Endothelial cell of umbilical vein (primary cell): ENCODE measurements around the gene CTSF. TPM values are rescaled to one million over a fixed set of nuclear protein-coding genes. Genes with fewer than 3 reads are reported as not detected.

Experiments used
- BruUV-seq: library from RNA; stranded (reverse); fragments of 400-500 nt; replicated peaks from 2 replicates; lab custom pipeline; 2021; lab: Mats Ljungman, UMichigan
- CTCF ChIA-PET: fragments of 300-600, 350-600 bp; sonication (Branson Sonifier 250); formaldehyde crosslinking; loops from one replicate; lab custom pipeline; 2021; ENCODE audit warnings: antibody characterized with exemption, inconsistent platforms; lab: Charles Lee
- POLR2A ChIA-PET: fragments of 300-600, 350-600 bp; sonication (Branson Sonifier 250); formaldehyde crosslinking; loops from one replicate; lab custom pipeline; 2021; ENCODE audit warnings: antibody characterized with exemption, inconsistent platforms; lab: Charles Lee
- DNase-seq: peaks from one replicate; pipeline ENCODE4 v3.0.0-alpha.2; 2011; ENCODE audit warnings: low read depth, low spot score
- FAIRE-seq: peaks from 2 replicates; lab custom pipeline; 2011; peaks lifted over from hg19 to GRCh38; lab: Jason Lieb, UNC
- H2AFZ ChIP-seq: 2 replicates; pipeline ENCODE4 v1.6.0; 2012; ENCODE audit warnings: low read depth, low read length, control low read depth, inconsistent platforms
- H3K27ac ChIP-seq: 2 replicates; pipeline ENCODE4 v1.5.1; 2011; ENCODE audit warnings: low read depth, mild to moderate bottlenecking, control low read depth, low read length, moderate library complexity; ENCODE audit not compliant: insufficient read depth
- H3K27me3 ChIP-seq, 2 experiments: 2 replicates each; pipeline versions ENCODE4 v1.6.0 to v1.6.1; 2011; ENCODE audit warnings: low read length in 2 of 2, mixed read lengths in 1 of 2; ENCODE audit not compliant: control insufficient read depth in 2 of 2, insufficient read depth in 2 of 2
- H3K36me3 ChIP-seq, 2 experiments: 2 replicates in 1 of 2; 3 replicates in 1 of 2; pipeline ENCODE4 v1.5.1; 2011; ENCODE audit warnings: low read length in 2 of 2, mild to moderate bottlenecking in 1 of 2, moderate library complexity in 1 of 2; ENCODE audit not compliant: control insufficient read depth in 2 of 2, insufficient read depth in 2 of 2; ENCODE audit errors: extremely low read depth in 1 of 2
- H3K4me1 ChIP-seq: 3 replicates; pipeline ENCODE4 v1.5.1; 2011; ENCODE audit warnings: mild to moderate bottlenecking, low read length; ENCODE audit not compliant: control insufficient read depth, insufficient read depth; ENCODE audit errors: extremely low read depth
- H3K4me2 ChIP-seq: 2 replicates; pipeline ENCODE4 v1.6.1; 2011; ENCODE audit warnings: low read length, control low read depth, mixed read lengths; ENCODE audit not compliant: insufficient read depth
- H3K4me3 ChIP-seq, 3 experiments: fragments of 200-600 bp in 1 of 3; sonication (generic), shearing (Covaris generic) in 1 of 3; replicated peaks in 1 of 3; 2 replicates each; pipeline ENCODE4 v1.5.1; 2011 to 2016; ENCODE audit warnings: control low read depth in 3 of 3, low read length in 3 of 3, mild to moderate bottlenecking in 2 of 3, inconsistent platforms in 1 of 3, low read depth in 1 of 3, moderate library complexity in 1 of 3; ENCODE audit not compliant: insufficient read depth in 1 of 3
- H3K79me2 ChIP-seq: 2 replicates; pipeline ENCODE4 v1.6.0; 2012; ENCODE audit warnings: low read length, inconsistent platforms; ENCODE audit not compliant: control insufficient read depth, insufficient read depth
- H3K9ac ChIP-seq: replicated peaks from 2 replicates; pipeline ENCODE3; 2011; ENCODE audit warnings: low read length, control low read depth; ENCODE audit not compliant: insufficient read depth; ENCODE audit errors: extremely low read depth
- H3K9me1 ChIP-seq: replicated peaks from 3 replicates; pipeline ENCODE4 v1.6.0; 2011; ENCODE audit warnings: mild to moderate bottlenecking, low read length; ENCODE audit not compliant: control insufficient read depth, insufficient read depth; ENCODE audit errors: extremely low read depth
- H3K9me3 ChIP-seq: replicated peaks from 2 replicates; pipeline ENCODE4 v1.5.1; 2012; ENCODE audit warnings: low read length, inconsistent platforms; ENCODE audit not compliant: control insufficient read depth, insufficient read depth
- H4K20me1 ChIP-seq: replicated peaks from 2 replicates; pipeline ENCODE3; 2011; ENCODE audit warnings: mild to moderate bottlenecking, low read length; ENCODE audit not compliant: control insufficient read depth, insufficient read depth; ENCODE audit errors: extremely low read depth
- CTCF ChIP-seq, 2 donors: IDR thresholded peaks; 1 replicate in 1 of 2; 2 replicates in 1 of 2; pipeline ENCODE4 v1.5.1; 2011; ENCODE audit warnings: low read length in 2 of 2, mild to moderate bottlenecking in 2 of 2, moderate library complexity in 2 of 2, control low read depth in 1 of 2, inconsistent platforms in 1 of 2, low read depth in 1 of 2; ENCODE audit not compliant: insufficient read depth in 1 of 2; ENCODE audit errors: extremely low read depth in 1 of 2
- EZH2 ChIP-seq: IDR thresholded peaks from 2 replicates; pipeline ENCODE4 v1.6.1; 2012; ENCODE audit warnings: borderline replicate concordance, low read depth, mild to moderate bottlenecking, moderate library complexity, low read length, inconsistent platforms; ENCODE audit not compliant: severe bottlenecking
- FOS ChIP-seq: IDR thresholded peaks from 2 replicates; pipeline ENCODE4 v1.6.1; 2011; ENCODE audit warnings: mild to moderate bottlenecking, low read length, moderate library complexity, borderline replicate concordance; ENCODE audit not compliant: insufficient read depth
- GATA2 ChIP-seq: IDR thresholded peaks from 2 replicates; pipeline ENCODE4 v1.7.0; 2011; ENCODE audit warnings: low read depth, mild to moderate bottlenecking, moderate library complexity, mixed read lengths, low read length; ENCODE audit not compliant: insufficient read length, insufficient read depth
- JUN ChIP-seq: IDR thresholded peaks from 2 replicates; pipeline ENCODE4 v1.6.1; 2011; ENCODE audit warnings: borderline replicate concordance, low read depth; ENCODE audit not compliant: insufficient read length, insufficient read depth
- MAX ChIP-seq: IDR thresholded peaks from 2 replicates; pipeline ENCODE4 v1.6.1; 2011; ENCODE audit not compliant: insufficient read depth, insufficient read length
- MYC ChIP-seq: IDR thresholded peaks from one replicate; pipeline ENCODE4 v1.6.1; 2011; ENCODE audit warnings: mild to moderate bottlenecking, low read depth, low read length
- POLR2A ChIP-seq: IDR thresholded peaks from 2 replicates; pipeline ENCODE4 v1.6.1; 2012; ENCODE audit warnings: low read depth, mild to moderate bottlenecking, control low read depth, low read length
- POLR2AphosphoS5 ChIP-seq: IDR thresholded peaks from 2 replicates; pipeline ENCODE4 v1.6.1; 2012; ENCODE audit warnings: low read depth, mild to moderate bottlenecking, control low read depth, low read length, moderate library complexity; ENCODE audit not compliant: insufficient read depth
- dilution Hi-C: fragments of 300-500 bp; cut with MboI; formaldehyde crosslinking; loops from one replicate; pipeline ENCODE4 v1.15.0; 2019; ENCODE audit warnings: low sequenced_read_pairs; ENCODE audit not compliant: extremely low pct_ligation_motif_present
- intact Hi-C: fragments of 100-400 bp; cut with micrococcal nuclease; formaldehyde crosslinking; loops from one replicate; pipeline ENCODE4 v1.10.0; 2022
- polyA plus RNA-seq, 4 experiments: library from polyadenylated mRNA; depleted of rRNA in 3 of 4; stranded (reverse) in 3 of 4; unstranded in 1 of 4; fragments of >200 nt; gene quantifications; 2 replicates each; pipeline versions ENCODE4 v1.2.1 to v1.2.3, GENCODE V29; 2011 to 2012; ENCODE audit warnings: missing spikeins in 1 of 4
- total RNA-seq: library from RNA; stranded (reverse); gene quantifications from 2 replicates; pipeline ENCODE4 v1.2.3, GENCODE V29; 2021

The CTSF gene
- total and polyA plus RNA-seq, 2 donors (not counting 3 experiments of a cell fraction or from before 2014, with no cell fraction given), result 14.4 to 27.7 TPM

GRCh38 chr11:66598993-66599392, 30.6 kb upstream of the CTSF start:
- ChIA-PET POLR2A (no interaction called here), CTCF (no interaction called here)
- Histone ChIP-seq H3K4me2 (no peak overlapping the region), H3K27me3 (no peaks in the 10 kb centered on the region), H3K9me1 (no peaks in the 10 kb centered on the region), H3K9me3 (no peaks in the 10 kb centered on the region), H3K4me1 (no peaks in the 10 kb centered on the region), H3K9ac (no peak overlapping the region), H4K20me1 (no peaks in the 10 kb centered on the region), H2AFZ (no peak overlapping the region), H3K27ac (no peak overlapping the region), H3K36me3 (peaks cover 0 to 6% of the 10 kb centered on the region in 2 experiments), H3K79me2 (no peaks in the 10 kb centered on the region), H3K4me3 (no peak overlapping the region)
- FAIRE-seq (no peak), DNase-seq (no peak)
- BruUV-seq, result no TSS peak
- intact Hi-C loops, result no loop called here
- dilution Hi-C loops, result no loop called here
- no peak for TF ChIP-seq CTCF (IDR thresholded peaks at IDR 0.05; ENCODE audit: extremely low read depth in 1 of 2, insufficient read depth in 1 of 2, low read depth in 1 of 2, low read length in 2 of 2)
- TF ChIP-seq POLR2AphosphoS5, result no peak
- TF ChIP-seq MAX, result no peak
- no peak for TF ChIP-seq FOS
- no peak for TF ChIP-seq POLR2A
- no peak for TF ChIP-seq EZH2
- TF ChIP-seq MYC, result no peak
- TF ChIP-seq JUN, result no peak
- TF ChIP-seq GATA2, result no peak
